NB4 (cell line): Measurements from ENCODE around the gene BTG4.

Source experiments
- DNase-seq: peaks from one replicate; pipeline ENCODE4 v3.0.0; 2010; ENCODE audit warnings: low read depth
- H3K4me3 ChIP-seq: one replicate; pipeline ENCODE4 v1.5.1; 2011; ENCODE audit warnings: mild to moderate bottlenecking, low read depth, low read length, moderate library complexity
- CTCF ChIP-seq: IDR thresholded peaks from one replicate; pipeline ENCODE4 v1.5.1; 2012; ENCODE audit warnings: low read depth, low read length
- MAX ChIP-seq: IDR thresholded peaks from 2 replicates; pipeline ENCODE4 v1.6.1; 2011; ENCODE audit warnings: low read depth, low read length
- MYC ChIP-seq: IDR thresholded peaks from 2 replicates; pipeline ENCODE4 v1.6.1; 2011; ENCODE audit warnings: low read depth, low read length
- POLR2A ChIP-seq: IDR thresholded peaks from 2 replicates; pipeline ENCODE4 v1.6.1; 2011; ENCODE audit warnings: mild to moderate bottlenecking; ENCODE audit not compliant: insufficient read length; ENCODE audit errors: extremely low read depth

The BTG4 gene

GRCh38 chr11:111538407-111539114 is 26.4 kb upstream of the BTG4 start:
- no peak overlapping the region for H3K4me3 ChIP-seq
- DNase-seq = no peak
- TF ChIP-seq POLR2A (no peak), MYC (no peak), MAX (no peak), CTCF (no peak)

- TF ChIP-seq MYC (no peak), CTCF (no peak), POLR2A (no peak), MAX (no peak)
- H3K4me3 ChIP-seq = no peak overlapping the region
- no peak for DNase-seq
These were observed 25.2 kb upstream of the BTG4 start for GRCh38 chr11:111537336-111537860.

- no peak overlapping the region for H3K4me3 ChIP-seq
- TF ChIP-seq MAX (no peak), MYC (no peak), CTCF (no peak), POLR2A (no peak)
- no peak for DNase-seq
These were observed 23.1 kb upstream of the BTG4 start for GRCh38 chr11:111535281-111535680.

- peak; percentile 50 for DNase-seq
- no peak overlapping the region for H3K4me3 ChIP-seq
- no peak for TF ChIP-seq CTCF
- peak; percentile 82 for TF ChIP-seq MAX
- TF ChIP-seq MYC = 0 out of 2 replicates have a peak, but pooled peaks have one; percentile 33
- TF ChIP-seq POLR2A = no peak
These were observed 20.2 kb upstream of the BTG4 start for GRCh38 chr11:111532365-111532709.

DNA sequence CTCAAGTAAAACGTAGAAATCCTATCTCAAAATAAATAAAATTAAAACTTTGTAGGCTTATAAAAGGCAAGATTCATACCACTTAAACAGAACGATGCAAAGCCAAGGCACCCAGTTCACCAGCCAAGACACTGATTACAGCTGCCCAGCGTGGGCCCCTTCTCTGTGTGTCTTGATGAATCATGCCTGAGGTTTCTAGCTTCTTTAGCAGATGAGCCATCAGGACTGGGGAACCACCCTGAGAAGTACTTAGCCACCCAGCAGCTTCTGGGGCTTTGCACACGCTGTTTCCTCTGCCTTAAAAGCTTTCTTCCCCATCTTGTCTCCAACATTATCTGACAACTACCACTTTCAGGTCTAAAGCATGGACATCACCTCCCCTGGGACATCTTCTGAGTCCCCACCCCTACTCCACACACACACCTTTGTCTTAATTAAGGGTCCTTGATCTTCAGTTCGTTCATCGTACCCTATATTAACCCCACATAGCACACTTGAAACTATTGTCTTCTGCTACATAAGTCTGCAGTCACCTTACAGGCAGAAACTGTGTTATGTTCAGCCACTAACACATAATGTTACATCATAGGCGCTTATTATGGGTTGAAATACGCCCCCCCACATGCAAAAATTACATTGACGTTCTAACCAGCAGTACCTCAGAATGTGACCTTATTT is 19.6 kb upstream of the BTG4 start:
- DNase-seq = peak; percentile 82
- TF ChIP-seq POLR2A = no peak
- peak; percentile 70; the same call in 1 of the 2 replicates for TF ChIP-seq MYC
- TF ChIP-seq MAX = peak; percentile 78
- TF ChIP-seq CTCF = no peak

More for the DNA sequence above, 19.6 kb upstream of the BTG4 start:
- no peak overlapping the region for H3K4me3 ChIP-seq
